GM12878 (cell line): ENCODE measurements around the gene AIRE. TPM values are rescaled to one million over a fixed set of nuclear protein-coding genes. Genes with fewer than 3 reads are reported as not detected.

Experiments
- ATAC-seq: fragments of 200-7000 bp; cut with Tn5 transposase; 3 replicates; pipeline ENCODE4 v1.9.1; 2020; ENCODE audit warnings: mild to moderate bottlenecking, moderate library complexity
- BruUV-seq: library from RNA; stranded (reverse); fragments of 400-500 nt; replicated peaks from 2 replicates; lab custom pipeline; 2021; lab: Mats Ljungman, UMichigan
- CTCF ChIA-PET: fragments of 300-600 bp; sonication (Branson Sonifier 250); formaldehyde crosslinking; extraction: SDS; loops from one replicate; lab custom pipeline; 2021; ENCODE audit warnings: inconsistent platforms; lab: Yijun Ruan, JAX
- POLR2A ChIA-PET: fragments of 350-600 bp; formaldehyde crosslinking; extraction: SDS; loops from one replicate; lab custom pipeline; 2021; ENCODE audit warnings: inconsistent platforms; lab: Charles Lee
- RAD21 ChIA-PET: fragments of 300-600 bp; sonication (Branson Sonifier 250); formaldehyde crosslinking; loops from one replicate; lab custom pipeline; 2023; ENCODE audit warnings: antibody characterized with exemption; ENCODE audit not compliant: unreplicated experiment; lab: Charles Lee
- SMC1A ChIA-PET: fragments of 300-600 bp; sonication (Branson Sonifier 250); formaldehyde crosslinking; loops from one replicate; lab custom pipeline; 2023; ENCODE audit not compliant: unreplicated experiment, uncharacterized antibody; lab: Charles Lee
- DNase-seq: peaks from one replicate; pipeline ENCODE4 v3.0.0-alpha.2; 2011; ENCODE audit warnings: low read depth, low spot score
- FAIRE-seq: peaks from 3 replicates; lab custom pipeline; 2011; peaks lifted over from hg19 to GRCh38; lab: Jason Lieb, UNC
- H2AFZ ChIP-seq: 2 replicates; pipeline ENCODE4 v1.6.0; 2011; ENCODE audit warnings: low read depth, low read length, control low read depth; ENCODE audit not compliant: control insufficient read depth
- H3K27ac ChIP-seq: 2 replicates; pipeline ENCODE4 v1.5.1; 2011; ENCODE audit warnings: control low read depth; ENCODE audit not compliant: control insufficient read depth, insufficient read depth
- H3K27me3 ChIP-seq, 2 experiments: replicated peaks in 1 of 2; 2 replicates each; pipeline versions ENCODE4 v1.6.0 to v1.6.1; 2011; ENCODE audit warnings: low read length in 1 of 2; ENCODE audit not compliant: control insufficient read depth in 2 of 2, insufficient read depth in 2 of 2
- H3K36me3 ChIP-seq, 2 experiments: 2 replicates each; pipeline ENCODE4 v1.5.1; 2011; ENCODE audit warnings: low read length in 1 of 2; ENCODE audit not compliant: control insufficient read depth in 2 of 2, insufficient read depth in 2 of 2
- H3K4me1 ChIP-seq: 2 replicates; pipeline ENCODE4 v1.6.1; 2011; ENCODE audit warnings: mild to moderate bottlenecking, low read length, moderate library complexity, mixed read lengths; ENCODE audit not compliant: control insufficient read depth, insufficient read depth
- H3K4me2 ChIP-seq: 2 replicates; pipeline ENCODE4 v1.6.0; 2011; ENCODE audit warnings: control low read depth; ENCODE audit not compliant: control insufficient read depth, insufficient read depth
- H3K4me3 ChIP-seq: fragments of 200-600 bp; sonication (generic); 2 replicates; pipeline ENCODE4 v1.5.1; 2016
- H3K79me2 ChIP-seq: 2 replicates; pipeline ENCODE4 v1.6.0; 2011; ENCODE audit warnings: low read length; ENCODE audit not compliant: control insufficient read depth, insufficient read depth
- H3K9ac ChIP-seq: 2 replicates; pipeline ENCODE4 v1.8.0; 2011; ENCODE audit warnings: low read length, control low read depth, mixed read lengths; ENCODE audit not compliant: control insufficient read depth, insufficient read depth
- H3K9me3 ChIP-seq: replicated peaks from 3 replicates; pipeline ENCODE4 v1.5.1; 2011; ENCODE audit warnings: mild to moderate bottlenecking, low read length; ENCODE audit not compliant: control insufficient read depth, insufficient read depth
- H4K20me1 ChIP-seq: 2 replicates; pipeline ENCODE4 v1.6.0; 2011; ENCODE audit not compliant: control insufficient read depth, insufficient read depth
- ASH2L ChIP-seq: fragments of 300-600, 200-600 bp; sonication (generic); IDR thresholded peaks from 2 replicates; pipeline ENCODE4 v1.6.1; 2017; ENCODE audit warnings: low read depth, mild to moderate bottlenecking, borderline replicate concordance
- ATF3 ChIP-seq: IDR thresholded peaks from 2 replicates; pipeline ENCODE4 v1.6.1; 2011; ENCODE audit warnings: low read depth, mild to moderate bottlenecking, low read length, moderate library complexity, borderline replicate concordance; ENCODE audit errors: extremely low read depth
- ELK1 ChIP-seq: IDR thresholded peaks from 2 replicates; pipeline ENCODE4 v1.6.1; 2012; ENCODE audit warnings: low read depth, low read length, improper control_type of control experiment
- EP300 ChIP-seq, 2 experiments: fragments of 150-350 bp in 1 of 2; IDR thresholded peaks; 2 replicates each; pipeline ENCODE4 v1.6.1; 2011 to 2012; ENCODE audit warnings: low read depth in 2 of 2, low read length in 2 of 2, borderline replicate concordance in 1 of 2, improper control_type of control experiment in 1 of 2, inconsistent platforms in 1 of 2; ENCODE audit not compliant: control insufficient read depth in 1 of 2
- ETV6 ChIP-seq, 2 experiments: fragments of 450-650 bp in 1 of 2; IDR thresholded peaks in 1 of 2; conservative IDR thresholded peaks in 1 of 2; 2 replicates each; pipeline ENCODE4 v1.6.1; 2014; ENCODE audit warnings: antibody characterized with exemption in 1 of 2, borderline replicate concordance in 1 of 2, low read depth in 1 of 2, mild to moderate bottlenecking in 1 of 2, moderate library complexity in 1 of 2
- GABPA ChIP-seq: IDR thresholded peaks from 2 replicates; pipeline ENCODE4 v1.6.1; 2014; ENCODE audit warnings: antibody characterized with exemption, low read depth, mild to moderate bottlenecking, inconsistent platforms
- JUND ChIP-seq: IDR thresholded peaks from 2 replicates; pipeline ENCODE4 v1.6.1; 2012; ENCODE audit warnings: low read depth, mild to moderate bottlenecking, low read length, improper control_type of control experiment, moderate library complexity
- MTA3 ChIP-seq: IDR thresholded peaks from 2 replicates; pipeline ENCODE4 v1.6.1; 2012; ENCODE audit warnings: low read length, inconsistent platforms, borderline replicate concordance
- MXI1 ChIP-seq: fragments of 150-350 bp; IDR thresholded peaks from 2 replicates; pipeline ENCODE4 v1.6.1; 2011; ENCODE audit warnings: low read depth, mild to moderate bottlenecking, inconsistent platforms, low read length, improper control_type of control experiment
- NFYA ChIP-seq: IDR thresholded peaks from 2 replicates; pipeline ENCODE4 v1.6.1; 2011; ENCODE audit warnings: low read depth, mild to moderate bottlenecking, low read length, improper control_type of control experiment, borderline replicate concordance
- NKRF ChIP-seq: fragments of 450-650 bp; conservative IDR thresholded peaks from 2 replicates; pipeline ENCODE4 v1.6.1; 2017; ENCODE audit warnings: mild to moderate bottlenecking, moderate library complexity
- NR2F1 ChIP-seq: fragments of 450-650 bp; conservative IDR thresholded peaks from 2 replicates; pipeline ENCODE4 v1.6.1; 2017; ENCODE audit warnings: mild to moderate bottlenecking
- SPI1 ChIP-seq: IDR thresholded peaks from 2 replicates; pipeline ENCODE4 v1.6.1; 2011; ENCODE audit warnings: low read depth, mild to moderate bottlenecking, low read length, moderate library complexity, borderline replicate concordance; ENCODE audit not compliant: insufficient read depth
- TCF12 ChIP-seq: IDR thresholded peaks from 2 replicates; pipeline ENCODE4 v1.6.1; 2011; ENCODE audit warnings: low read depth, mild to moderate bottlenecking, low read length
- WGBS: methylation state at CpG from one replicate; pipeline ENCODE4 v1.1.6; 2016; ENCODE audit warnings: low lambda C conversion rate; ENCODE audit not compliant: insufficient replicate concordance, insufficient coverage; ENCODE audit errors: missing lambda C conversion rate; 5-methylcytosine and 5-hydroxymethylcytosine counted together
- in situ Hi-C: fragments of 300-500 bp; cut with MboI; formaldehyde crosslinking; loops from 9 replicates; pipeline ENCODE4 v1.14.3; 2018; ENCODE audit warnings: mixed read lengths
- intact Hi-C: fragments of 100-400 bp; cut with micrococcal nuclease; formaldehyde crosslinking; loops from one replicate; pipeline ENCODE4 v1.14.2; 2022; ENCODE audit not compliant: unreplicated experiment
- polyA plus RNA-seq, 11 experiments: library from polyadenylated mRNA; depleted of rRNA in 4 of 11; unstranded in 6 of 11; stranded (reverse) in 5 of 11; fragments of >200 nt; fragmentation: Nextera tagmentation in 4 of 11; fragmentation: Illumina TruSeq in 1 of 11; extraction: Ambion mirVana in 4 of 11; extraction: Trizol in 1 of 11; gene quantifications; 1 replicate in 1 of 11; 2 replicates in 10 of 11; pipeline versions ENCODE4 v1.2.1 to v1.2.3, GENCODE V29; 2011 to 2016; ENCODE audit warnings: inconsistent platforms in 2 of 11, missing spikeins in 2 of 11, low read depth in 1 of 11
- total RNA-seq, 4 experiments: library from RNA; depleted of rRNA in 3 of 4; stranded (reverse); fragments of >200 nt in 3 of 4; fragmentation: Illumina TruSeq in 1 of 4; extraction: Trizol in 1 of 4; gene quantifications; 2 replicates each; pipeline versions ENCODE4 v1.2.1 to v1.2.3, GENCODE V29; 2013 to 2021
- TF ChIP-seq, protein P1 (sequence below): fragments of 150-350 bp; IDR thresholded peaks from 2 replicates; pipeline ENCODE4 v1.6.1; 2014; ENCODE audit warnings: mild to moderate bottlenecking, low read depth, low read length
- TF ChIP-seq, protein P2 (sequence below): fragments of 450-650 bp; IDR thresholded peaks from 2 replicates; pipeline ENCODE4 v1.6.1; 2017; ENCODE audit warnings: antibody characterized with exemption, mild to moderate bottlenecking, moderate library complexity

AIRE gene
- total and polyA plus RNA-seq, 10 of the 15 experiments (the other 5 are each of a cell fraction or from before 2014, with no cell fraction given) = 0.05 to 0.10 TPM; not detected in 8

DNA sequence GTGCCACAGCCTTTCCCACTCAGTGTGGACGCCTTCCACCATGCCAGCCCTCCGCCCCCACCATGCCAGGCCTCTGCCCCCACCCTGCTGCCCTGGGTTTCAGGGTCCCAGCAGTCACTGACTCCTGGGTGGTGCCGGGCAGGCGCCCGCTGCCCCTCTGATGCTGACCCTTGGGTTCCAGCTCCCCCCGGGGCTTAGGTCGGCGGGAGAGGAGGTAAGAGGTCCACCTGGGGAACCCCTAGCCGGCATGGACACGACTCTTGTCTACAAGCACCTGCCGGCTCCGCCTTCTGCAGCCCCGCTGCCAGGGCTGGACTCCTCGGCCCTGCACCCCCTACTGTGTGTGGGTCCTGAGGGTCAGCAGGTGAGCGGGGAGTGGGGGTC, 7.1 kb downstream of the AIRE start:
- ATAC-seq = no peak
- H3K79me2 ChIP-seq = no peaks in the 10 kb centered on the region
- intact Hi-C loops = no loop called here
- TF ChIP-seq SPI1 = no peak
- TF ChIP-seq GABPA = no peak
- no peak for TF ChIP-seq JUND
- TF ChIP-seq ATF3 = no peak
- TF ChIP-seq, protein P1, sequence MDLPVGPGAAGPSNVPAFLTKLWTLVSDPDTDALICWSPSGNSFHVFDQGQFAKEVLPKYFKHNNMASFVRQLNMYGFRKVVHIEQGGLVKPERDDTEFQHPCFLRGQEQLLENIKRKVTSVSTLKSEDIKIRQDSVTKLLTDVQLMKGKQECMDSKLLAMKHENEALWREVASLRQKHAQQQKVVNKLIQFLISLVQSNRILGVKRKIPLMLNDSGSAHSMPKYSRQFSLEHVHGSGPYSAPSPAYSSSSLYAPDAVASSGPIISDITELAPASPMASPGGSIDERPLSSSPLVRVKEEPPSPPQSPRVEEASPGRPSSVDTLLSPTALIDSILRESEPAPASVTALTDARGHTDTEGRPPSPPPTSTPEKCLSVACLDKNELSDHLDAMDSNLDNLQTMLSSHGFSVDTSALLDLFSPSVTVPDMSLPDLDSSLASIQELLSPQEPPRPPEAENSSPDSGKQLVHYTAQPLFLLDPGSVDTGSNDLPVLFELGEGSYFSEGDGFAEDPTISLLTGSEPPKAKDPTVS = no peak
- TF ChIP-seq, protein P2, sequence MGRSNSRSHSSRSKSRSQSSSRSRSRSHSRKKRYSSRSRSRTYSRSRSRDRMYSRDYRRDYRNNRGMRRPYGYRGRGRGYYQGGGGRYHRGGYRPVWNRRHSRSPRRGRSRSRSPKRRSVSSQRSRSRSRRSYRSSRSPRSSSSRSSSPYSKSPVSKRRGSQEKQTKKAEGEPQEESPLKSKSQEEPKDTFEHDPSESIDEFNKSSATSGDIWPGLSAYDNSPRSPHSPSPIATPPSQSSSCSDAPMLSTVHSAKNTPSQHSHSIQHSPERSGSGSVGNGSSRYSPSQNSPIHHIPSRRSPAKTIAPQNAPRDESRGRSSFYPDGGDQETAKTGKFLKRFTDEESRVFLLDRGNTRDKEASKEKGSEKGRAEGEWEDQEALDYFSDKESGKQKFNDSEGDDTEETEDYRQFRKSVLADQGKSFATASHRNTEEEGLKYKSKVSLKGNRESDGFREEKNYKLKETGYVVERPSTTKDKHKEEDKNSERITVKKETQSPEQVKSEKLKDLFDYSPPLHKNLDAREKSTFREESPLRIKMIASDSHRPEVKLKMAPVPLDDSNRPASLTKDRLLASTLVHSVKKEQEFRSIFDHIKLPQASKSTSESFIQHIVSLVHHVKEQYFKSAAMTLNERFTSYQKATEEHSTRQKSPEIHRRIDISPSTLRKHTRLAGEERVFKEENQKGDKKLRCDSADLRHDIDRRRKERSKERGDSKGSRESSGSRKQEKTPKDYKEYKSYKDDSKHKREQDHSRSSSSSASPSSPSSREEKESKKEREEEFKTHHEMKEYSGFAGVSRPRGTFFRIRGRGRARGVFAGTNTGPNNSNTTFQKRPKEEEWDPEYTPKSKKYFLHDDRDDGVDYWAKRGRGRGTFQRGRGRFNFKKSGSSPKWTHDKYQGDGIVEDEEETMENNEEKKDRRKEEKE = no peak
- TF ChIP-seq NR2F1 = no peak
- no peak for TF ChIP-seq NKRF
- TF ChIP-seq NFYA = no peak
- TF ChIP-seq ASH2L = no peak
- no peak for TF ChIP-seq MTA3
- no peak for TF ChIP-seq MXI1
- no peak for TF ChIP-seq EP300 (IDR thresholded peaks at IDR 0.05; ENCODE audit: borderline replicate concordance in 1 of 2, control insufficient read depth in 1 of 2, low read depth in 2 of 2, low read length in 2 of 2)
- no peak for TF ChIP-seq ETV6 (conservative IDR thresholded peaks at IDR 0.05 in 1 of 2, IDR thresholded peaks at IDR 0.05 in 1 of 2; ENCODE audit: borderline replicate concordance in 1 of 2, low read depth in 1 of 2)
- no peak for TF ChIP-seq ELK1
- TF ChIP-seq TCF12 = no peak

More for the DNA sequence above, 7.1 kb downstream of the AIRE start:
- in situ Hi-C loops = no loop called here
- H3K27ac ChIP-seq = no peak overlapping the region
- POLR2A ChIA-PET = no interaction called here
- H3K4me2 ChIP-seq = no peak overlapping the region
- no peaks in the 10 kb centered on the region; the same call in 1 of the 2 replicates for H4K20me1 ChIP-seq
- H2AFZ ChIP-seq = no peak overlapping the region
- H3K4me3 ChIP-seq = no peak overlapping the region
- H3K9me3 ChIP-seq = no peaks in the 10 kb centered on the region
- DNase-seq (no peak), FAIRE-seq (no peak)
- H3K27me3 ChIP-seq = no peaks in the 10 kb centered on the region
- BruUV-seq = no TSS peak
- H3K36me3 ChIP-seq = no peaks in the 10 kb centered on the region
- SMC1A ChIA-PET = no interaction called here
- no peak overlapping the region for H3K9ac ChIP-seq
- RAD21 ChIA-PET = no interaction called here
- peaks cover 26% of the 10 kb centered on the region for H3K4me1 ChIP-seq
- WGBS = 60% methylated on average over 12 of the region's 15 CpGs
- CTCF ChIA-PET = no interaction called here
